Activated CD4-positive, alpha-beta T cell treated with anti-CD3 and anti-CD28 coated beads, Interleukin-2, amount 50 U/mL, for 16 hours (primary cell): ENCODE results near the gene COG4.
"Not testable (repeated sequence)": the region's sequence is repeated elsewhere in the genome, so short reads cannot be mapped to it uniquely, and the experiment has no call there.

Experiments used
- DNase-seq: peaks from one replicate; pipeline ENCODE4 v3.0.0-alpha.2; 2020

The COG4 gene

DNA sequence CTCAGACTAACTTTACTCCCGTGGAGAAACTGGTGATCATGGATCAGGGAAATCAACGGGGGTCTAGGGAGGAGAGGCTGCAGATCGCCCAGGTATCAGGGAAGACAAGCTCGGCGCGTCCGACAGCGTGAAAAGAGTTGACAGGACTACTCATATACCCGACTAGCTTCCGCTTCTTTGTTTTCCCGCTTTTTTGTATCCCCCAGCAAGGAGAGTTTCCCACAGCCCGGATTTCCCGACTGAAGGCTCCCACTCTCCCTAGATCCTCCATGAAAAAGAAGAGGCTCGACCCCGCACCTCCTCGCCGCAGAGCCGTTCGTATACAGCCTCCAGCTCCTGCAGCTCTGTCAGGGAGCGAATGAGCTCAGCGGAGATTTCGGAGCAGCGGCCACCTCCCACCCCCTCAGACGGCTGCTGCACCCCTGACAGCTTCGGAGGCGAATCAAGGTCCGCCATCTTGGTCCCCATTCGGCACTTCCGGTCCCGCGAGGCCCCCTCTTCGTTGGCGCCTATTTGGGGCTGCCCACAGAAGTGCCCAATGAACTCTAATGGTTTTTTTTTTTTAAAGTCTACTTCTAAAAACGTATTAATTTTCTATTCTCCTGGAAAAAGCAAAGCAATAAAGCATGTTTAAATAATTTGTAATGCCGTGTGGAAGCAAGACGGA lies at the start of gene COG4:
TSS of gene COG4 (minus strand) at position 479 of the 667 bp plus-strand sequence. CDS start at position 468, 11 bp downstream.
- peak; percentile 93 for DNase-seq

GRCh38 chr16:70572926-70573270 lies 49.5 kb upstream of the COG4 start:
- DNase-seq = no peak

- no peak for DNase-seq
Observed at GRCh38 chr16:70572050-70572925, 48.9 kb upstream of the COG4 start.

- DNase-seq = no peak
Observed at GRCh38 chr16:70571623-70572022, 48.3 kb upstream of the COG4 start.

DNA sequence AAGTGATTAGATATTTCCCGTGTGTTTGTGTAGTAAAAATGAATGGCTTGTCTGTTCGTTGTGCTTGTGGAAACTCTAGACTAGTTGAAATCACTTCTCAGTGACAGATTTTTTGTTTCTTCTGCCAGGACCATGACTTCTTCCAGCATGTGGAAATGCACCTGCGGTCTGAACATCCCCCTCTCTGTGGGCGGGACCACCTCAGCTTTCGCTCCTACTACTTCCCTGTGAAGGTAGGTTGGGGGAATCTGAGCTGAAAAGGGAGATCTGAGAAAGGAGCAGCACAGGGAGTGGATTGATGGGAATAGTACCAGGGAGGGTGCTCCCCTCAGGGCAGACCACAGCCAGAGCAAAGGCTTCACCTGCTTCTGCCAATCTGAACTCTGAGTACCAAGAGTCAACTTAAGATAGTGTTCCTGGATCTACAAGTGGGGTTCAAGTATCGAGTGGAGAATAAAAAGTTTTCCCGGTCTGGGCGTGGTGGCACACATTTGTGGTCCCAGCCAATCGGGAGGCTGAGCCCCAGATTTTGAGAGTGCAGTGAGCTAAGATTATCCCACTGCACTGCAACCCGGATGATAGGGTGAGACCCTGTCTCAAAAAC lies 47.7 kb upstream of the COG4 start:
- no peak for DNase-seq

DNA sequence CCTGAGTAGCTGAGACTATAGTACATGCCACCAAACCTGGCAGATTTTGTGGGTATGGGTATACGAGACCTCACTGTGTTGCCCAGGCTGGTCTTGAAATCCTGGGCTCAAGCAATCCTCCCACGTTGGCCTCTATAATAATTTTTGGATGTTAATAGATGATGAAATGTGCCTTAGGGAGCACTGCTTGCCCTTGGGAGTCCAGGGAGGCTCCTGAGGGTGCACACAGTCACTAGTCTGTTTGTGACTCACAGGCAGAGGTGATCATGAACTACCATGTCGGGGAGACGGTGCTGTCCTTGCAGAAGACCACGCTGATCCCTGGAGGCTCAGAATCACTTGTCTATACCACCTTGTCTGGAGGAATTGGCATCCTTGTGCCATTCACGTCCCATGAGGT lies 46.4 kb upstream of the COG4 start:
- DNase-seq = no peak

DNA sequence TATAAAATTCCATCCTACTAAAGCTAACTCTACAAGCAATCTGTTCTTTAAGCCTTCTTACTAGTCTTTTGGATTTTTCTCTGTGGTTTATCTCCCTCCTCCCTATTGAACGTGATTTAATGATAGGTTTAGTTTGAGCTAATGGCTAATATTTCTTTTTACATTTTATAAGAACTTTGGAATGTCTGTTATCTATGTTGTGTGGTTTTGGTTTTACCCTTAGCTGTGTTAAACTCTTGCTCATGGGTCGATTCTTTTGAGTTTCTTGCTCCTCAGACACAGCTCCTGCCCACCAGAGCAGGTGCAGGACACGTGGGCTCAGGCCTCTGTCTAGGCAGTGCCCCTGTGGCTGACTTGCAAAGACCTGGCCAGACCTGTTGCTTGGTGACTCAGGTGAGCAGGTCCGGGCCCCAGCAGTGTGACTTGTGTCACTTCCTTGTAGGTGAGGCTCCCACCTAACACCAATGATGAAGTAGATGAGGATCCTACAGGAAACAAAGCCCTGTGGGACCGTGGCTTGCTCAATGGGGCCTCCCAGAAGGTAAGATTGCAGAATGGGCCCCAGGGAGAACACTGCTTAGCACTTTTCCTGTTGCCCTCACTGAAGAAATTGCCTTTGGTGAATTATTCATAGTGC lies 45.4 kb upstream of the COG4 start:
- DNase-seq = no peak

DNA sequence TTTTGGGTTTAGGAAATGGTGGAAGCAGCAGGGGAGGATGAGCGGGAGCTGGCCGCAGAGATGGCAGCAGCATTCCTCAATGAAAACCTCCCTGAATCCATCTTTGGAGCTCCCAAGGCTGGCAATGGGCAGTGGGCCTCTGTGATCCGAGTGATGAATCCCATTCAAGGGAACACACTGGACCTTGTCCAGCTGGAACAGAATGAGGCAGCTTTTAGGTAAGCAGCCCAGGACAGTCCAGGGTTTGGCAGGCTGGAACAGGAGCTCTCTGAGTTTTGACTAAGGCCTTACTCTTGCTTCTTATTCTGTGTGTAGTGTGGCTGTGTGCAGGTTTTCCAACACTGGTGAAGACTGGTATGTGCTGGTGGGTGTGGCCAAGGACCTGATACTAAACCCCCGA lies 41.7 kb upstream of the COG4 start:
- DNase-seq = no peak

GRCh38 chr16:70563636-70564035 lies 40.3 kb upstream of the COG4 start:
- no peak for DNase-seq

- no peak for DNase-seq
Observed at GRCh38 chr16:70561623-70562022, 38.3 kb upstream of the COG4 start.

GRCh38 chr16:70556063-70556462 lies 32.7 kb upstream of the COG4 start:
- no peak for DNase-seq

GRCh38 chr16:70553645-70554044 lies 30.3 kb upstream of the COG4 start:
- DNase-seq = no peak

- DNase-seq = no peak
Observed at GRCh38 chr16:70552675-70553074, 29.3 kb upstream of the COG4 start.

DNA sequence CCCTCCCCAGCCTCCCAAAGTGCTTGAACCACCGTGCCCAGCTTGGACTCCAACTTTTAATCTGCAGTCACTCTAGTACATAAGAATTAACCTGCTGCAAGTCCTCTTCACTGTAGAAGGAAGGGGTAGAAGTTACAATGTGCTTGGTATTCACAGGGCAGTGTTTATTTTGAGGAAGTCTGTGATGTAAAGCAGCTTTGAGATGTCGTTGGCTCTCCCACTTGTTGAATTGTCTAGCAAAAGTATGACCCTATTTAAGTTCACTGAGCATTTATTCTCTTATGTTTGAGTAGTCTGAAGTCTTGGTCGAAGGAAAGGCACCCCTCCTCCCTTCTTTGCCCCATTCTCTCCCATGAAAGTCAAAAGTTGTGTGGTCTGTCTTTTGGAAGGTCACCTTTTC lies 28.4 kb upstream of the COG4 start:
- no peak for DNase-seq

DNA sequence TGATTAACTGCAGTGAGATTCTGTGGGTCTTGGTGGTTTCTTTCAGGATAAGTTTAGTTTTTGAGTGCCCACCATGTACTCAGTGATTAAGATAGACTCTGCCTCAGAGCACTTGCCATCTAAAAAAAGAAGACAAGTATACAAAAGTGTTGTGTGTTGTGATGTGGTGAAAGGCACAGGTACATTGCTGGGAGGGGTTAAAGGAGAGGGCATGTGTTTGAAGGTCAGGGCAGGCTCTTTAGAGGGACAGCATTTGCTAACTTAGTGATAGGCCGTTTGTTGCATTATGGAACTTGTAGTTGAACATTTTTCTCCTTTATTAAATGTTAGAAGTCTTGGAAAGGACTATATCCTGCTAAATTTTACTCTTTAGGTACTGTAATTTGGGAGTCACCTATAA lies 26.7 kb upstream of the COG4 start:
- no peak for DNase-seq

DNA sequence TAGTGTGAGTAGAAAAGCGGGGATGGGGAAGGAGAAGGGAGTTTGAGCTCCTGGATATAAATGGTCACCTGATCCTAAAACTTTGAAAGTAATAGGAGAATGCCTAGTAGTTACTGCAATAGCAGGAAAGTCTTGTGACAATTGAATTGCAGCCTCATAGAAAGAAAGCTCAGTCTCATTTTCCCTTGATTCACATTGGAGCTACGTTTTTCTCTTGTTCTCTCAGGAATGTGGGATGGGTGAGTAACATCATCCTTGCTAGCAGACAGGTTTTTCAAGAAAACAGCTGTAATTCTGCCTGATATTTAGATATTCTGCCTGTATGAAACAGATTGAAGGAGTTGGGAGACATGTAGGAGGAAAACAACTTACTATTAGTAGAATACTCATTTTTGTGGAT lies 25.6 kb upstream of the COG4 start:
- no peak for DNase-seq

GRCh38 chr16:70544548-70544947 lies 21.2 kb upstream of the COG4 start:
- DNase-seq = no peak

DNA sequence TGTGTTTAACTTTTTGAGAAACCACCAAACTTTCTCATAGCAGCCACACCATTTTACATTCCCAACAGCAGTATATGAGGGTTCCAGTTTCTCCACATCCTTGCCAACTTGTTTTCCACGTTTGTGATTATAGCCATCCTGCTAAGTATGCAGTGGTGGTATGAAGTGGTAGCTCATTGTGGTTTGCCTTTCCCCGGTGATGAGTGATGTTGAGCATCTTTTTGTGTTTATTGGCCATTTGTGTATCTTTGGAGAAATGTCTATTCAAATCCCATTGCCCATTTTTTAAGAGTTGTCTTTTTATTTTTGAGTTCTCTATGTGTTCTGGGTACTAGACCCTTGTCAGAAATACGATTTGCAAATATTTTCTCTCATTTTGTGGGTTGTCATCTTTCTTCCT lies 17.6 kb upstream of the COG4 start:
- no peak for DNase-seq

DNA sequence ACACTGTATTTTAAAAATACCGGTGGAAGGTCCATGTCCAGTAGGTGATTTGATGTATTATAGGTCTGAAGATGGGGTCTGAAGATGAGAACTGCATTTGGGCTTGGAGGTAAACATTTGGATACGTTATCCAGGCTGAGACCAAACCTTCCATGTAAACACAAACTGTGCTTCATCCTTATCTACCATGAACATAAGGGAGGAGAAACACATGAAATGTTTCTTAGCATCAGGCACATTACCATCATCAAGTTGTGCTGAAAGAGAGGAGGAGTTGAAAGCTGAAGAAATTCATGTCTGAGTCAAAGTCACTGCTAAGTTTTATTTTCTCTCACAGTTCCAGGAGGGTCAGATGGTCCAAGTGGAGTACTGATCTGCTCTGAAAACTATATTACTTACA lies 11.6 kb upstream of the COG4 start:
- no peak for DNase-seq

- DNase-seq = not testable (repeated sequence)
Observed at GRCh38 chr16:70529954-70530353, 6.6 kb upstream of the COG4 start.

DNA sequence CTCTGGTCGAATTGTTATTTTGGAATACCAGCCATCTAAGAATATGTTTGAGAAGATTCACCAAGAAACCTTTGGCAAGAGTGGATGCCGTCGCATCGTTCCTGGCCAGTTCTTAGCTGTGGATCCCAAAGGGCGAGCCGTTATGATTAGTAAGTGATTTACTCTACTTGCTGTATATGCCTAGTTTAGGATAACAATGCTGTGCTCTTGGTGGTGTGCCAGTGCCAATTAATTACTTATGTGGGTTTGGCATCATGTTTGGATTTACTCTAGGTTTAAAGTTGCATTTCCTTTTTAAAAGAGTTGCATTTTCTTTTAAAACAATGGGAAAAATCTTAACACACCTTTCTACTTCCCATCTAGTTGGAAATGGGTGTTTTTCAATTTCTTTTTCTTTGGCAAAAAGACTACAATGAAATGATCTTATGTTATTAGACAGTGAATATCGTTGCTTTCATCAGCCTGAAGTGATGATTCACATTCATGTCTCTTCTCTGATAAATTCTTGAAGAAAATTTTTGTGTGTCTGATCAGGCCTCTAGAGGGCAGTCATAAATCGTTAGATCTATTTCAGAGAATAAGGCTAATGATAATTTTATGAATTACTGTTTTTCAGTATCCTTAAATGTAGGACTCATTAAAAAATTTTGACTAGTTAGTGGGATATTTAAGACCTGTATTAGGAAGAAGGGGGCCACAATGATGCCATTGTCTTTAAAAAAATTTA lies 5.9 kb upstream of the COG4 start:
- DNase-seq = peak; percentile 44

GRCh38 chr16:70527315-70527996 lies 4.1 kb upstream of the COG4 start:
- no peak for DNase-seq
